GM13977 (cell line): ENCODE results near the gene ELP6.

Source experiments
- DNase-seq: peaks from one replicate; pipeline ENCODE4 v3.0.0; 2012; ENCODE audit warnings: low spot score
- in situ Hi-C: fragments of 300-500 bp; cut with MboI; formaldehyde crosslinking; loops from one replicate; pipeline ENCODE4 v1.12.0; 2022; ENCODE audit warnings: low sequenced_read_pairs, low pct_unique_long_range_greater_than_20kb, mixed read lengths, inconsistent platforms; ENCODE audit not compliant: unreplicated experiment
- TF ChIP-seq, protein P1 (sequence below): IDR thresholded peaks from 2 replicates; pipeline ENCODE4 v1.5.1; 2012; ENCODE audit warnings: mild to moderate bottlenecking, control low read depth; ENCODE audit not compliant: insufficient read depth; ENCODE audit errors: extremely low read depth, missing control alignments

Gene ELP6, protein sequence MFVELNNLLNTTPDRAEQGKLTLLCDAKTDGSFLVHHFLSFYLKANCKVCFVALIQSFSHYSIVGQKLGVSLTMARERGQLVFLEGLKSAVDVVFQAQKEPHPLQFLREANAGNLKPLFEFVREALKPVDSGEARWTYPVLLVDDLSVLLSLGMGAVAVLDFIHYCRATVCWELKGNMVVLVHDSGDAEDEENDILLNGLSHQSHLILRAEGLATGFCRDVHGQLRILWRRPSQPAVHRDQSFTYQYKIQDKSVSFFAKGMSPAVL

DNA sequence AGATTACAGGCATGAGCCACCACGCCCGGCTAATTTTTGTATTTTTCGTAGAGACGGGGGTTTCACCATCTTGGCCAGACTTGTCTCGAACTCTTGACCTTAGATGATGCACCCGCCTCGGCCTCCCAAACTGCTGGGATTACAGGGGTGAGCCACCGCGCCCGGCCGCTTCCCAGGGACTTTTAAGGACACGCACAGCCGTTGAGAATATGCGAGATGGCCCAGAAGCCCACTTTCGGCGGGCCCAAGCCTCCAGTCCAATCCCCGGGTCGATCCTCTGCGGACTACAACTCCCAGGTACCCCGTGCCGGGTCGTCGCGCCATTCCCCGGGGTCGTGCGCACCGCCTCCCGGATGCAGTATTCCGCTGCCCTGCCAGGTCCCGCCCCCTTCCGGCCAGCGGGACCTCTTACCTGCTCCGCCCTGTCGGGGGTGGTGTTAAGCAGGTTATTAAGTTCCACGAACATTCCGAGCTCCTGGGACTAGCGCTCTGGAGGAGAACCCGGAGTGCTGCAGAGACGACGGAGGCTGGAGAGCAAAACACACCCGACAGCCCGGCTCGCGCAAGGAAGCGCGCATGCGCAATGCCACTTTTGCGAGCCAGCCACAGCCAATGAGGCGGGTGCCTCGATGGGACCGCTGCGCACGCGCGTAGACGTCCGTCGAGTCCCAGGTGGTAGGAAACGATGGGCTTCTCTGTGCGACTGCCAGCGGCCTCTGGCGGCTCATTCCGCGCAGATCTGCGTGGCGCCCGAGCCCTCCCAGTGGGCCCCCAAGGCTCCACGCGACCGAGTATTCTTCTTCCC lies at the start of gene ELP6:
Gene ELP6, minus strand, starts transcription at position 588 of the 805 bp plus-strand sequence. Its CDS starts 122 bp downstream, at position 466.
- TF ChIP-seq, protein P1, sequence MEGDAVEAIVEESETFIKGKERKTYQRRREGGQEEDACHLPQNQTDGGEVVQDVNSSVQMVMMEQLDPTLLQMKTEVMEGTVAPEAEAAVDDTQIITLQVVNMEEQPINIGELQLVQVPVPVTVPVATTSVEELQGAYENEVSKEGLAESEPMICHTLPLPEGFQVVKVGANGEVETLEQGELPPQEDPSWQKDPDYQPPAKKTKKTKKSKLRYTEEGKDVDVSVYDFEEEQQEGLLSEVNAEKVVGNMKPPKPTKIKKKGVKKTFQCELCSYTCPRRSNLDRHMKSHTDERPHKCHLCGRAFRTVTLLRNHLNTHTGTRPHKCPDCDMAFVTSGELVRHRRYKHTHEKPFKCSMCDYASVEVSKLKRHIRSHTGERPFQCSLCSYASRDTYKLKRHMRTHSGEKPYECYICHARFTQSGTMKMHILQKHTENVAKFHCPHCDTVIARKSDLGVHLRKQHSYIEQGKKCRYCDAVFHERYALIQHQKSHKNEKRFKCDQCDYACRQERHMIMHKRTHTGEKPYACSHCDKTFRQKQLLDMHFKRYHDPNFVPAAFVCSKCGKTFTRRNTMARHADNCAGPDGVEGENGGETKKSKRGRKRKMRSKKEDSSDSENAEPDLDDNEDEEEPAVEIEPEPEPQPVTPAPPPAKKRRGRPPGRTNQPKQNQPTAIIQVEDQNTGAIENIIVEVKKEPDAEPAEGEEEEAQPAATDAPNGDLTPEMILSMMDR, result peak; percentile 79
- in situ Hi-C loops, result loop anchor here (25.0 kb wide), 1 partner anchor 474 kb away; no protein-coding TSS in a partner anchor

DNA sequence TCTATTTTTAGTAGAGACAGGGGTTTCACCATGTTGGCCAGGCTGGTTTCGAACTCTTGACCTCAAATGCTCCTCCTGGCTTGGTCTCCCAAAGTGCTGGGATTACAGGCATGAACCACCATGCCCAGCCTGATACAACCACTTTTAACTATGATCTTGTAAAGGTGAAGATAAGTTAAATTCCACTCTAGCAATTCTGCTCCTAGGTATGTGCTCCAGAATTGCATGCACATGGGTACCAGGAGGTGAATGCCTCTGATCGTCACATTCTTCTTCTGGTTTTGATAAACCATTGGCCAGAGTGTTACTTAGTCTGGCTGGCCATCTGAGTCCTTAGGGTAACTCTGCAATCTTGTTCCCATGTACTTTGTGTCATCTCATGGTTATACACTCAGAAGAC lies 42.8 kb upstream of the ELP6 start:
- DNase-seq, result no peak
- in situ Hi-C loops, result no loop called here
- TF ChIP-seq, protein P1, result no peak

More for the DNA sequence above, at the start of gene ELP6:
- DNase-seq, result peak; percentile 93

DNA sequence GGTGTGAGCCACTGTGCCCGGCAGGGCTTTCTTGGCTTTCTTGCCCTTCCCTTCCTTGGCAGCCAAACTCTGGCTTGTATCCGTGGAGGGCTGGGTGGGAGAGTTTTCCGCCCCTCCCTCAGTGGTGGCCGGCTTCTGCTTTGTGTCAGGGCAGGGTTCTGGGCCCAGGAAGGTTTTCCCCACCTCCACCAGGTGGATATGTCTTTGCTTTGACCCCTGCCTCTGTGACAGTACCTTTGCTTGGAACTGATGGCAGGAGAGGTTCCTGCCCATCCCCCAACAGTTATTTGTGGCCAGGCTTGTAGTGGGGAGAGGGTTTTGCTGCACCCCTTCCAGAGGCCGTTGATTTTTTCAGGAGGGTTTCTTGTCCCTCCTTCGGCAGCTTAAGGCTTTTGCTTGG lies 40.8 kb upstream of the ELP6 start:
- in situ Hi-C loops, result no loop called here
- no peak for DNase-seq
- TF ChIP-seq, protein P1, result no peak

DNA sequence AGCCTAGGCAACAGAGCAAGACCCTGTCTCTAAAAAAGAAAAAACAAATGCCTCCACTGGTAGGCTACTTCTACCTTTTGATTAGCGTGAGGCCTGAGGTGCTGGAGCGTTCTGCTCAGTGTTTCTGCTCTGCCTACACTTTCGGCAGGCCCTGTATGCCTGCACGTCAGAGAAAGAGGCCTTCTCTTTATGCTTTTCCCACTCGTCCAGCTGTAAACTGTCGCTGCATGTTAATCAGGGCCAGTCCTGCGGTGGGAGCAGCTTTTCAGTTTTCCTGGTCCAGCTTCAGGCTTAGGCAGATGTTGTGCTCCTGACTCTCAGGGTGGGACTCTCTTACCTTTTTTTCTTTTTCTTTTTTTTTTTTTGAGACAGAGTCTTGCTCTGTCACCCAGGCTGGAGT lies 39.9 kb upstream of the ELP6 start:
- TF ChIP-seq, protein P1, result no peak
- DNase-seq, result no peak
- in situ Hi-C loops, result no loop called here

DNA sequence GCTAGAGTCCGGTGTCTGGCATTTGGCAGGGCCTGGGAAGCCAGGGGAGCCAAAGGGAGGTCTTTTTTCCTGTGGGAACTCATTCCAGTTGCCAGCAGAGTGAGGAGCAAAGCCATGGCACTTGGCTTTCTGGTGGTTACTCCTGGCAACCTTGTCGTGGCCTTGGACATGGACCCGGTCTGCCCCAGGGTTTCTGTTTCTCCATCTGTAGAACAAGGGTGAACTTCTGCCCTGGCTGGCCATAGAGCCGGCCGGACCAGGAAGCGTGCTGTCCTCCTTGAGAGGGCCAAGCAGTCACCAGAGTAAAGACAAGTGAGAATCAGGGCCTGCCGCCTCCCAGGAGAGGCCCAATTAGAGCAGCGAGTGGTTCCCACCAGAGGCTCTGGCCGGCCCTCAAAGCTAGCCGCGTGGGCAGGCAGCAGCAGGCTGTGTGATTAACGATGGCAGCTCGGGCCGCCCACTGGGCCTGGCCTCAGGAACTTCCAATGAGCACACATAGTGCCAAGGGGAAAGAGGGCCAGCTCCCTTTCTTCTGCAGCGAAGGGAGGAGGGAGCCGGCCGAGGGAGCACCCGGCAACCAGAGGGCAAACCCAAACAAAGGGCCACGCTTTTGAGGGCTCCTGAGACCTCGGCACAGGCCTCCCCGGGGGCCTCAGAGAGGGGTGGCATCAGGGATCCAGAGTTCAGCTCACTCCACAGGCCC lies 29.1 kb upstream of the ELP6 start:
- no peak for DNase-seq
- TF ChIP-seq, protein P1, result no peak
- in situ Hi-C loops, result no loop called here

DNA sequence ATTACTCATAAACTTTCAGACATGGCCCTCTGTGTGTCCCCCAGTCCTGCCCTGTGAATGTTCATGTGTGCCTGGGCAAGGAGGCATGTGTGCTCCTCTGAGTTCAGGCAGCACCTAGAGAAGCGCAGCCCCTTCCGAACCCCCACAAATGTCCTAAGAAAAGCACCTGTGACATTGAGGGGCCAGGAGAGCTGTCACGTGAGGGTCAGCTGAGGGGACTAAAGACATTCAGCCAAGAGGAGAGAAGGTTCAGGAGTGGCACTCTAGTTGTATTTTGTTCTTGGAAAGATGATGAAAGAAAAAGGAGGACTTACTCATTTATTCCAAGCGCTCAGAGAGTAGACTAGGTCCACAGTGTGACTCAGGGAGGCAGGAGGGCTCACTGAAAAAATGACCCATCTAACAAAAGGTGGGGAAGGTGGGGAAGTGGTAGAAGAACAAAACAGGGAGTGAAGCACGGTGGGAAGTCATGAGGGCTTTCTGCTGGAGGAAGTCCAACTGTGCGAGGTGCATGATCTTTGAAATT lies 28.1 kb upstream of the ELP6 start:
- in situ Hi-C loops, result no loop called here
- no peak for DNase-seq
- TF ChIP-seq, protein P1, result no peak
